8988T (cell line): Measurements from ENCODE around the gene HDC.

Experiments used
- DNase-seq: peaks from one replicate; pipeline ENCODE4 v3.0.0; 2011

HDC gene

GRCh38 chr15:50252556-50252955 lies 13.0 kb downstream of the HDC start:
- DNase-seq: no peak

- no peak for DNase-seq
Observed at GRCh38 chr15:50251638-50252182, 13.8 kb downstream of the HDC start.

DNA sequence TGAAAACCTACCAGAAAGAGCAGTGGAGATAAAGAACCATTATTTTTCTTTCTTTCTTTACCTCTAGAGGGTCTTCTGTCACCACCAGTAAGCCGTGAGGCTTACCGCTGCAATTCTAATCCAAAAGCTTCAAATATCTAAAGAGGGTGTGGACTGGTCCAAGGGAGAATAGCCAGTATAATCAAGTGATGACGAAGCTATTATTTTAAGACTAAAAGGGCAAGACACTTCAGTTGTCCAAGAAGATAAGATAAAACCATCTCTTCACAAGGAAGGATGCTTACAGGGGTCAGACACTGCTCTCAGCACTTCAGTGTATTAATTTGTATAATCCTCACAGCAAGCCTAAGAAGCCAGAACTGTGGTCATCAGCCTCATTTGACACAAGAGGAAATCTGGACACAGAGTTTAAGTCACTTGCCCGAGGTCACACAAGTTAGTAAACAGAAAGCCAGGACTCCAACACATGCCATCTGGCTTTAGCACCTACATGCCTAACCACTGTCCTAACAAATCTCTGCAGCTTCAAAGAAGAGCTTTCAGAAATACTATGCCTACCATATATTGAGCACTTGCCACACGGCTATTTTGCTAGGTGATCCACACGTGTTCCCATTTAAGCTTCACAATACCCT lies 14.6 kb downstream of the HDC start:
- no peak for DNase-seq

DNA sequence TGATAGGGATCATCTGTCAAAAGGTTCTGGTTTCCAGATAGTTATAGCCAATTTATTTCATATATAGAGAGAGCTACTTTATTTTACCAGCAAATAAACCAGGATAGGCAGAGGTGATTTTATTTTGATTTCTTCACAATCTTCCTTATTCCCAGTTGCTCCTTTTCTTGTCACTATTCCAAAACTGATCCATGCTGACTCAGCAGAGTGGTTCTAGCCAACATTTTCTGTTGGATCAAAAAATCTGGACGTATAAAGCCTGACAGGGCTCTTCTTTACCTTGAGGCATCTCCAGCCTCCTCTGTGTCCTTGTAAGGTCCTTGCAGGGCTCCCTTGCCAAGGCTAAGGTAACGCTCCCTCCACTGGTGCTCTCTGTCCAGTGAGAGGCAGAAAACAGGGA lies 15.8 kb downstream of the HDC start:
- DNase-seq: no peak

- no peak for DNase-seq
Observed at GRCh38 chr15:50248994-50249582, 16.4 kb downstream of the HDC start.

DNA sequence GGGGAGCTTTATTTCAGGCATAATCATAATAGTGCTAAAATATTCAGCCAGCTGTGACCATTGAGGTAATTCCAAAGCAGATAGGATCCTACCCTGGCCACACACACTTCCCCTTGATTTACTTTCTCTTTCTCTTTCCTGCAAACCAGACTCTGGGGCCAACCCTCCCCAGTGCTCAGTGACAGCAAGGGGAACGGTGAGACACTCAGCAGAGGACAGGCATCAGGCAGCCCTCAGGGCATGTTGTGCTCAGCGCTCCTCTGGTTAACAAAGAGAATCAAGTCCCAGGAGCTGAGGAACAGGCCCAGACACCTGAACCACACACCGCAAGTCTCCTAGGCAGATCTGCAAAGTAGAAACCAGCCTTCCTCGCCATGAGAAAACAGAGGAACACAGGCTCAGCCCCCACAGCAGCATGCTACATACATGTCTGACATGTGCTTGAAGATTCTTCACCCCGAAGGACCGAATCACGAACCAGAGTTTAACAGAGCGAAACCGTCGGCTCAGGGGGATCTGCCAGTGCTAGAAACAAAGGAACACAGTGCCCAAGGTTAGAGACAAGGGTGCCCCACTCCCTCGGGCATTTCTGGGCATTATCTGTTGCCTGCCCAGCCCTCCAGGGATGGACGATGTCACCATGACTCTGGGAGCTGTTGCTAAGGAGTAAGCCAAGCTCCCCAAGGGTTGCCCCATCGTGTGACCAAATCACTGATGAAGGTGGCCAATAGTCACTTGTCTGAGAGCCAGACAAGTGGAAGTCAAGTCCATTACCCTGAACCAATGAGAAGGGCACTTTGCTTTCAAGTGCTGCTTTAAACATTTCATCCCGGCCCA lies 17.5 kb downstream of the HDC start:
- no peak for DNase-seq

GRCh38 chr15:50246631-50247030 lies 18.9 kb downstream of the HDC start:
- no peak for DNase-seq

DNA sequence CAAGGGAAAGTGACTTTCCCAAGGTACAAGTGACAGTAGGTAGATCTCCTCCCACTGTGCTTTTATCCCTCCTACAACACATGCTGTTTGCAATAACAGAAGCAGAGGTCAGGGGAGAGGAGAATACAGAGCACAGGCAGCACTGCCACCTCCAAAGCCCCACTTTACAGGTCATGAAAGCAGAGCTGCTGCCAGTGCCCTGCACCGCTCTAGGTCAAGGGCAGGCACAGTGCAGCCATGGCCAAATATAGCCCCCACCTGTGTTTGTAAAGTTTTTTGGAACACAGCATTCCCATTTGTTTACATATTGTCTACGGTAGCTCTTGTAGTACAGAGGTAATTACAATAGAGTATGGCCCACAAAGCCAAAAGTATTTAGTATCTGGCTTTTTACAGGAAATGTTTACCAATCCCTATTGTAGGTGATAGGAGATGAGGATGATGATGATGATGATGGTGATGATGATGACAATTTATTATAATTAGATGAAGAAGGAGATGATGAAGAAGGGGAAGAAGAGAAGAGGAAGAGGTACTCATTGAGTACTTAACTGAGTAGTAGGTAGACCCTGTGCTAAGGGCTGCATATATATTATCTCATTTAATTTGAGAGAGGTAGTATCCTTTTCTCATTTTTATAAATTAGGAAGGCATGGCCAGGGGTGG lies 20.4 kb downstream of the HDC start:
- no peak for DNase-seq

DNA sequence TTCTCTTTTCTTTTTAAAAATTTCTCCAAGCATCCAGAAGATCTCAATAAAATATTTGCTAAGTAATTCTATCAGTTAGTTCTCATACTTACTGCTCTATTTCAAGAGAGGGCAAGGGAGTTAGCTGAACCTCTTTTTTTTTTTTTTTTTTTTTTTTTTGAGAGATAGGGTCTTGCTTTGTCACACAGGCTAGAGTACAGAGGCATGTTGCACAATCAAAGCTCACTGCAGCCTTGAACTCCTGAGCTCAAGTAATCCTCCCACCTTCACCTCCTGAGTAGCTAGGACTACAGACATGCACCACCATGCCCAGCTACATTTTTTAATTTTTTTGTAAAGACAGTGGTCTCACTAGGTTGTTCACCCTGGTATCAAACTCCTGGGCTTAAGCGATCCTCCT lies 21.4 kb downstream of the HDC start:
- no peak for DNase-seq

GRCh38 chr15:50241684-50242450 lies 23.7 kb downstream of the HDC start:
- DNase-seq: no peak

- DNase-seq: no peak
Observed at GRCh38 chr15:50238255-50238654, 27.3 kb downstream of the HDC start.

DNA sequence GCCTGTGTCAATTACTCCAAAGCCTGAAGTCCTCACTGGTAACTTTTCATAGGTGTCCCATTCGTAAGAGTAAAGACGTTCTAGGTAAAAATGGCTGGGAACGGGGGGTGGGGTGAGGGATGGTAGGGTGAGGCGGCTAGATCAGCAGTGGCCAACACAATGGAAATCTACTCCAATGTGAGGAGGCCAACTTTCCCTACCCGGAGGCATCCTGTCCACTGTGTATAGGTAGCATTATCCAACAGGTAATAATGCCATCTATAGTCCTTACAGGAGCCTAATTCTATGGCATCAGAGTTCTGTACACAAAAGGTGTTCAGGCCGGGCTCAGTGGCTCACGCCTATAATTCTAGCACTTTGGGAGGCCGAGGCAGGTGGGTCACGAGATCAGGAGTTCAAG lies 29.1 kb downstream of the HDC start:
- no peak for DNase-seq

DNA sequence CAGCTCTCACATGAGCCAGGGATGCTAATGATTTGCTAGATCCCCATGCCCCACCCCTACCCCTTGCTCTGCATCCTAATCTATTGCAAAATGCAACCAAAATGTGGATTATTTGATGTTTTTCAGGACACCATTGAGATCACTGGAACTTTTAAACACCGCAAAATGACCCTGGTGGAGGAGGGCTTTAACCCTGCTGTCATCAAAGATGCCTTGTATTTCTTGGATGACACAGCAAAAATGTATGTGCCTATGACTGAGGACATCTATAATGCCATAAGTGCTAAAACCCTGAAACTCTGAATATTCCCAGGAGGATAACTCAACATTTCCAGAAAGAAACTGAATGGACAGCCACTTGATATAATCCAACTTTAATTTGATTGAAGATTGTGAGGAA lies 29.7 kb downstream of the HDC start:
- DNase-seq: no peak

DNA sequence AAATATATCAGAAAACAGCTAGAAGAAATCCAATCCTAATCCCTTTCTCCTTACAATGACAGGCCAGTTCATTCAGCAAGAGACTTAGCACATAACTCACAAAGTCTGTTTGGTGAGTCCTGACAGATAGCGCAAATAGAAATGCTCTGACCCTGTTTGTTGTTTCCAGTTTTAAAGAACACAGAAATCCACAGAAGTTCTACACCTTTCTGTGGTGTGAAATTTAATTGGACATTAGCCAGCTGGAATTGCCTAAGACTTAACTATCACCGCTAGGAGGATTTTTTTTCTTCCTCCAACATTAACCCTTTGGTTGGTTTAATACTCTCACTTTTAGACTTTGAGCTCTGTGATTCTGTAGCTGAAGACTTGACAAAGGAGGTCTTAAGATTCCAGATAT lies 30.8 kb downstream of the HDC start:
- no peak for DNase-seq

DNA sequence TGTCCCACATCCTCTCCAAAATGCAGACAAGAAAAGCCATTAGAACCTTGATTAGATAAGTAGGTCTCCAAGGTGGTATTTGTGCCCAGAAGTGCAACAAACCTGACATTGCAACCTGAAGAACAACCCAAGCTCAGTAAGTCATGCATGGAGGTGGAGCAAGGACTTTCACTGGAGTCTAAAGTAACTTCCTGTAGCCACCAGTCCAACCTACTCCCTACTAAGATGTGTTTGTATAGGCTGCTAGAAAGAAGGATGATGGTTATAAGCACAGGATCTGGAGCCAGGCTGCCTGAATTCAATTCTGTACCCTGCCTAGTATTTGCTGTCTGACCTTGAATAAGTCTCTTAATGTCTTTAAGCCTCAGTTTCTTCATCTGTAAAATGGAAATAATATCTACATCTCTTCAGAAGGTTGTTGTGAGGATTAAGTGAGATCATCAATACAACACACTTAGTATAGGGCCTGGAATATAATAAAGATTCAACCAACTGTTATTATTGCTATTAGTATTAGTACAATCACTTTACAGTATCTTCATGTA lies 32.3 kb downstream of the HDC start:
- DNase-seq: no peak

- DNase-seq: no peak
Observed at GRCh38 chr15:50232791-50233190, 32.7 kb downstream of the HDC start.

- DNase-seq: no peak
Observed at GRCh38 chr15:50231761-50232160, 33.8 kb downstream of the HDC start.

GRCh38 chr15:50229336-50229735 lies 36.2 kb downstream of the HDC start:
- DNase-seq: no peak

GRCh38 chr15:50228866-50229265 lies 36.7 kb downstream of the HDC start:
- no peak for DNase-seq

DNA sequence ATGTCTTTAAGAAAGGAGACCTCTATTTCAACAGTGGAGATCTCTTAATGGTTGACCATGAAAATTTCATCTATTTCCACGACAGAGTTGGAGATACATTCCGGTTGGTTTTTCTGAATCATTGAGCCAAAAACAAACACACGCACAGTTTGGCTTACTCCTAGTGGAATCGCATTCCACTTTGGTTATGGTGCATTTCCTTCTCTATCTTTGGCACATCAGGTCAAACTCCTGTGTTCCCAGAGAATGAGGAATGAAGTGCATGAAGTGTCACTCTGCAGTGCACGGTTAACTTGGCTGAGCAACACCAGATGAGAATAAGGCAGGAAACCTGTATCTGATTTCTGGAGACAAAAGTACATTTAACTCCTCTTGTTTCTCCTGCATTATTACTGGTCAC lies 38.5 kb downstream of the HDC start:
- no peak for DNase-seq

DNA sequence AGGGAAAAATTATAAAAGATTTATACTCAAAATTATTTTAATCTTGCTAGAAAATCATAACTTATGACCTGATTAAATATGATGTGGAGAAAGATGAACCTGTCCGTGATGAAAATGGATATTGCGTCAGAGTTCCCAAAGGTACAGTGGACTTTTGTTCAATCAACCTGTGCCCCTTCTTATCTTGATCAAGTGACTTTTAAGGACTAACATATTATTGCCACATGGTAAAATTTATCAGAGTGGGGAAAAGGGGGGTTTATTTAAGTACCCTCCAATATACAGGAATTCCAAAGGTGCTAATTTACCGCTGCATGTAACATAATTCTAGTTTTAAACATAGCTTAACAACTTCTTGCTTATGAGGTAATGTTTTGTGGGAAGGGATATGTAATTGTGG lies 39.6 kb downstream of the HDC start:
- no peak for DNase-seq

- no peak for DNase-seq
Observed at GRCh38 chr15:50225057-50225456, 40.5 kb downstream of the HDC start.
